Heart left ventricle (tissue), 16 donors: ENCODE measurements around the gene ST6GALNAC2. TPM values are rescaled to one million over a fixed set of nuclear protein-coding genes. Genes with fewer than 3 reads are reported as not detected.
"Not testable (repeated sequence)": the region's sequence is repeated elsewhere in the genome, so short reads cannot be mapped to it uniquely, and the experiment has no call there.

Experiments used
- ATAC-seq, 4 donors: fragments of 200-7000 bp; cut with Tn5 transposase; one replicate each; pipeline ENCODE4 v1.9.1; 2020 to 2022; ENCODE audit warnings: moderate library complexity in 4 of 4, mild to moderate bottlenecking in 3 of 4, moderate number of reproducible peaks in 1 of 4
- DNase-seq, 5 donors: peaks; one replicate each; pipeline ENCODE4 v3.0.0-alpha.2; 2020
- H3K27ac ChIP-seq, 12 donors: fragments of 200-600 bp; sonication (generic) in 4 of 12; one replicate each; pipeline versions ENCODE4 v1.5.0 to v1.8.0; 2016 to 2022; ENCODE audit warnings: mild to moderate bottlenecking in 2 of 12
- H3K27me3 ChIP-seq, 9 donors: fragments of 200-600 bp; sonication (generic) in 2 of 9; one replicate each; pipeline versions ENCODE4 v1.5.1 to v1.8.0; 2016 to 2022; ENCODE audit warnings: mild to moderate bottlenecking in 3 of 9
- H3K36me3 ChIP-seq, 9 donors: fragments of 200-600 bp; sonication (generic) in 2 of 9; one replicate each; pipeline versions ENCODE4 v1.5.0 to v1.8.0; 2018 to 2022; ENCODE audit warnings: mild to moderate bottlenecking in 2 of 9
- H3K4me1 ChIP-seq, 12 donors: fragments of 200-600 bp; sonication (generic) in 4 of 12; one replicate each; pipeline versions ENCODE4 v1.5.0 to v1.8.0; 2016 to 2022; ENCODE audit warnings: mild to moderate bottlenecking in 3 of 12
- H3K4me3 ChIP-seq, 12 donors: fragments of 200-600 bp; sonication (generic) in 4 of 12; one replicate each; pipeline versions ENCODE4 v1.5.0 to v1.8.0; 2017 to 2022; ENCODE audit warnings: mild to moderate bottlenecking in 9 of 12, moderate library complexity in 4 of 12
- H3K9me3 ChIP-seq, 12 donors: fragments of 200-600 bp; sonication (generic) in 4 of 12; one replicate each; pipeline versions ENCODE4 v1.5.0 to v1.8.0; 2016 to 2022; ENCODE audit warnings: mild to moderate bottlenecking in 1 of 12
- POLR2A ChIP-seq, 2 donors: fragments of 450-650 bp; IDR thresholded peaks; one replicate each; pipeline ENCODE4 v1.6.1; 2017; ENCODE audit warnings: antibody characterized with exemption in 2 of 2, mild to moderate bottlenecking in 2 of 2, moderate library complexity in 2 of 2
- WGBS, 4 donors: extraction: QIAGEN DNeasy Blood & Tissue Kit in 2 of 4; methylation state at CpG; one replicate each; pipeline versions ENCODE4 v1.1.5 to v1.1.7; 2013 to 2018; 5-methylcytosine and 5-hydroxymethylcytosine counted together
- intact Hi-C, 10 donors: fragments of 100-400 bp; cut with DNase I; formaldehyde crosslinking; loops; one replicate each; pipeline versions ENCODE4 v1.11.1 to v1.14.2; 2022
- polyA plus RNA-seq, 2 donors: library from polyadenylated mRNA; stranded (reverse); fragments of 200-250 nt; gene quantifications; one replicate each; pipeline ENCODE4 v1.2.3, GENCODE V29; 2013
- total RNA-seq, 9 donors: library from RNA; depleted of rRNA in 2 of 9; stranded (reverse); fragments of >200 nt in 2 of 9; fragmentation: NEBNext Ultra II Directional in 3 of 9; extraction: Animal tissue kit (Norgen Biotek cat#: 25700) in 3 of 9; gene quantifications; one replicate each; pipeline versions ENCODE4 v1.1.0 to v1.2.4, GENCODE V29; 2016 to 2023
- TF ChIP-seq, protein P1 (sequence below), 12 donors: fragments of 200-600 bp; sonication (generic) in 4 of 12; IDR thresholded peaks; one replicate each; pipeline versions ENCODE4 v1.5.0 to v1.8.0; 2018 to 2022; ENCODE audit warnings: antibody characterized with exemption in 12 of 12, mild to moderate bottlenecking in 5 of 12
- donor health status: ischemic (EF 13 %, LVEDD 7.1; RV severe dilation, severe dysfunction).
- donor health status: healthy with polysubstance abuse.
- donor health status: DM: no; HTN: yes; CAD: no.
- donor health status: DM: no; HTN: no; CAD: no.
- donor health status: ischemic (EF 25% LVEDD 6.9; RV normal size, moderate dysfunction).
- donor health status: ischemic (EF 25% LVEDD 5.7; RV mildly dilated, moderate dysfunction).
- donor health status: healthy.
- donor health status: DM: yes; HTN: yes; CAD: no.
- donor health status: ischemic (EF 35%, LVEDD 5.7; RV mildly dilated, moderate dysfunction).
- donor health status: nonischemic (EF 11% LVEDD 7.7; RV severe dilation, severe dysfunction).
- donor health status: DM: yes; HTN: yes; CAD: no.
- donor health status: PGD.
- donor health status: ischemic (EF 29% LVEDD 5.4; RV normal size, mild dysfunction).
- donor health status: nonischemic (EF 23%, LVEDD 6.1; RV moderate dilation, normal function).

ST6GALNAC2 gene
- total and polyA plus RNA-seq, 11 donors: 2.1 to 7.8 (median 4.9) TPM

GRCh38 chr17:76560877-76561221 lies 24.8 kb downstream of the ST6GALNAC2 start:
- peak overlapping the region in 10 of 12 donors; percentile 24 to 84 (median 68) for H3K27ac ChIP-seq
- H3K4me3 ChIP-seq: peak overlapping the region in 1 of 12 donors; percentile 15
- intact Hi-C loops: loop anchor here in 3 of 10 donors (10.0 kb wide), 2 partner anchors 154 to 164 kb away; partner anchors contain the start of genes MXRA7 (in 2 of the 3), JMJD6 (in 1 of the 3) and METTL23 (in 1 of the 3)
- no peak for DNase-seq
- H3K36me3 ChIP-seq: peaks cover 0 to 53% (median 33%) of the 10 kb centered on the region in 9 donors
- H3K9me3 ChIP-seq: no peaks in the 10 kb centered on the region
- H3K27me3 ChIP-seq: no peaks in the 10 kb centered on the region
- no peak for ATAC-seq
- H3K4me1 ChIP-seq: peaks cover 5 to 63% (median 43%) of the 10 kb centered on the region in 12 donors
- 71 to 82% (median 75%) methylated on average over 6 of the region's 6 CpGs for WGBS, 4 donors
- TF ChIP-seq POLR2A (IDR thresholded peaks at IDR 0.05): no peak
- TF ChIP-seq, protein P1, sequence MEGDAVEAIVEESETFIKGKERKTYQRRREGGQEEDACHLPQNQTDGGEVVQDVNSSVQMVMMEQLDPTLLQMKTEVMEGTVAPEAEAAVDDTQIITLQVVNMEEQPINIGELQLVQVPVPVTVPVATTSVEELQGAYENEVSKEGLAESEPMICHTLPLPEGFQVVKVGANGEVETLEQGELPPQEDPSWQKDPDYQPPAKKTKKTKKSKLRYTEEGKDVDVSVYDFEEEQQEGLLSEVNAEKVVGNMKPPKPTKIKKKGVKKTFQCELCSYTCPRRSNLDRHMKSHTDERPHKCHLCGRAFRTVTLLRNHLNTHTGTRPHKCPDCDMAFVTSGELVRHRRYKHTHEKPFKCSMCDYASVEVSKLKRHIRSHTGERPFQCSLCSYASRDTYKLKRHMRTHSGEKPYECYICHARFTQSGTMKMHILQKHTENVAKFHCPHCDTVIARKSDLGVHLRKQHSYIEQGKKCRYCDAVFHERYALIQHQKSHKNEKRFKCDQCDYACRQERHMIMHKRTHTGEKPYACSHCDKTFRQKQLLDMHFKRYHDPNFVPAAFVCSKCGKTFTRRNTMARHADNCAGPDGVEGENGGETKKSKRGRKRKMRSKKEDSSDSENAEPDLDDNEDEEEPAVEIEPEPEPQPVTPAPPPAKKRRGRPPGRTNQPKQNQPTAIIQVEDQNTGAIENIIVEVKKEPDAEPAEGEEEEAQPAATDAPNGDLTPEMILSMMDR (IDR thresholded peaks at IDR 0.05): no peak

- peak overlapping the region in 1 of 12 donors; percentile 15 for H3K4me3 ChIP-seq
- 85 to 91% (median 87%) methylated on average over 10 of the region's 10 CpGs for WGBS, 4 donors
- intact Hi-C loops: loop anchor here in 3 of 10 donors (10.0 kb wide), 2 partner anchors 155 to 165 kb away; partner anchors contain the start of genes MXRA7 (in 2 of the 3), JMJD6 (in 1 of the 3) and METTL23 (in 1 of the 3)
- TF ChIP-seq, protein P1 (IDR thresholded peaks at IDR 0.05): no peak
- no peak for TF ChIP-seq POLR2A (IDR thresholded peaks at IDR 0.05)
- peak in 1 of 5 donors; percentile 5 for DNase-seq
- H3K27me3 ChIP-seq: no peaks in the 10 kb centered on the region
- H3K27ac ChIP-seq: peak overlapping the region in 11 of 12 donors; percentile 1 to 88 (median 77)
- H3K36me3 ChIP-seq: peaks cover 0 to 47% (median 27%) of the 10 kb centered on the region in 9 donors
- H3K4me1 ChIP-seq: peaks cover 5 to 63% (median 43%) of the 10 kb centered on the region in 12 donors
- ATAC-seq: no peak
- no peaks in the 10 kb centered on the region for H3K9me3 ChIP-seq
Observed at GRCh38 chr17:76560036-76560876, 25.4 kb downstream of the ST6GALNAC2 start.

DNA sequence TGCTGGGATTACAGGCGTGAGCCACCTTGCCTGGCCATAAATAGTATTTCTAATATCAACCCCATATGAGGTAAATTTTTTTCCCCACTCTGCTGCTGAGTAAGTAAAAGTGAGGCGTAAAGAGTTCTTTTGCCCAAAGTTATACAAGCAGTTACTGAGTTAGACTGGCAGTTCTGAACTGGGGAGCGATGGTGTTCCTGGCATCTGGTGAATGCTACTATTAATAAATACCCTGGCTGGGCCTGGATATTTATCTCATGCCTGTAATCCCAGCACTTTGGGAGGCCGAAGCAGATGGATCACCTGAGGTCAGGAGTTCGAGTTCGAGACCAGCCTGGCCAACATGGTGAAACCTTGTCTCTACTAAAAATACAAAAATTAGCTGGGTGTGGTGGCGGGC lies 26.2 kb downstream of the ST6GALNAC2 start:
- not testable (repeated sequence) for H3K27me3 ChIP-seq, H3K9me3 ChIP-seq
- Histone ChIP-seq H3K4me1 (peaks cover 5 to 64% (median 43%) of the 10 kb centered on the region in 12 donors), H3K36me3 (peaks cover 0 to 39% (median 20%) of the 10 kb centered on the region in 9 donors), H3K27ac (peak overlapping the region; percentile 1 to 88 (median 76)), H3K4me3 (peak overlapping the region in 3 of 12 donors; percentile 61 to 87 (median 84))
- ATAC-seq (peak in 2 of 4 donors; percentile 40 to 55), DNase-seq (peak in 1 of 5 donors; percentile 35)
- 62 to 72% (median 64%) methylated on average over 7 of the region's 7 CpGs for WGBS, 4 donors
- intact Hi-C loops: loop anchor here in 7 of 10 donors (2.0 to 10.0 kb wide), 10 partner anchors 63 to 168 kb away; partner anchors contain the start of genes MXRA7 (in 3 of the 7), JMJD6 (in 2 of the 7) and METTL23 (in 2 of the 7)

DNA sequence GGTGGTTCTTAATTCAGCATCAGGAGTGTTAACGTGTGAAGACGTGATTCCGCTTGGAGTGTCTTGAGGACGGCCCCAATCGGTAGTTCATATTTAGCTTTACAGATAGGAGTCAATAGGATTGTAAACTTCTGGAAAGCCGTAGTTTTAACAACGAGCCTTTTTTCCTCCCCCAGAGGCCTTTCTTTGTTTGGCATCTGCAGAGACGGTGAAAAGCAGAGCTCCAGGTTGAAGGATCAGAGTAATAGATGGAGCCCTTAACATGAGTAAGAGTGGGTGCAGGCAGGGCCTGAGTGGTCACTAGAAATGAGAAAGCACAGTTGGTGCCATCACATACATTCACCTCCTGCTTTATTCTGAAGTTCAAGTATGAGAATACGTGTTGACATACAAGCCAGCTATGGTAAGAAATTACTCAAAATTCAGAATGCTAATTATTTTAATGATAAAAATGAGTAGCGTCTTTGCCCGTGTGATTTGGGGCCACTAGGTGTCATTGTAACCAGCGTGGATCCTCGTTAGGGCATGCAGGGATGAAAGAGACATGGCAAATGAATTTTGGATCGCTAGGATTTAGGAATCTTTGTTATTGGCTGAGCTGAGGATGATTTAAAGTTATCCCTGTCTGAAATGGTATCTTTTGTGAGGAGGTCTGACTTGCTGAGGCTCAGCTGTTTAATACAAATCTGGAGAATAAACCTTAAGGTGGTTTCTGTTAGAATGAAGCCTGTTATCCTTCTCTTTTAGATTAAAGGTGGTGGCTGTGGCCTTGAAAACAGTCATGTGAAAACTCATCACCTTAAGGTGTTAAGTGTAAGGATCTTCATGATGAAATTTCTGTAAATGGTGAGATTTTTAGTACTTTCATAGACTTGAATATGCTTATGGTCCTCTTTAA lies 27.2 kb downstream of the ST6GALNAC2 start:
- H3K27ac ChIP-seq: peak overlapping the region in 11 of 12 donors; percentile 74 to 95 (median 84)
- H3K27me3 ChIP-seq: no peaks in the 10 kb centered on the region
- peak in 2 of 4 donors; percentile 35 to 49 for ATAC-seq
- TF ChIP-seq POLR2A (IDR thresholded peaks at IDR 0.05): no peak
- TF ChIP-seq, protein P1 (IDR thresholded peaks at IDR 0.05): peak in 11 of 12 donors; percentile 15 to 71 (median 56)
- H3K9me3 ChIP-seq: no peaks in the 10 kb centered on the region
- 1 to 2% (median 1%) methylated on average over 14 of the region's 14 CpGs for WGBS, 4 donors
- peaks cover 5 to 68% (median 48%) of the 10 kb centered on the region in 12 donors for H3K4me1 ChIP-seq
- H3K36me3 ChIP-seq: peaks cover 0 to 30% (median 18%) of the 10 kb centered on the region in 9 donors
- intact Hi-C loops: loop anchor here in 7 of 10 donors (2.0 to 10.0 kb wide), 10 partner anchors 64 to 169 kb away; partner anchors contain the start of genes MXRA7 (in 3 of the 7), JMJD6 (in 2 of the 7) and METTL23 (in 2 of the 7)
- DNase-seq: no peak
- peak overlapping the region; percentile 54 to 88 (median 73) for H3K4me3 ChIP-seq
